ENCODE data around the gene FNBP1L. TPM values are rescaled to one million over a fixed set of nuclear protein-coding genes. Genes with fewer than 3 reads are reported as not detected.

Gene FNBP1L
- total and polyA plus RNA-seq, 2 donors from 2014 or later: 32.7 to 57.3 TPM

DNA sequence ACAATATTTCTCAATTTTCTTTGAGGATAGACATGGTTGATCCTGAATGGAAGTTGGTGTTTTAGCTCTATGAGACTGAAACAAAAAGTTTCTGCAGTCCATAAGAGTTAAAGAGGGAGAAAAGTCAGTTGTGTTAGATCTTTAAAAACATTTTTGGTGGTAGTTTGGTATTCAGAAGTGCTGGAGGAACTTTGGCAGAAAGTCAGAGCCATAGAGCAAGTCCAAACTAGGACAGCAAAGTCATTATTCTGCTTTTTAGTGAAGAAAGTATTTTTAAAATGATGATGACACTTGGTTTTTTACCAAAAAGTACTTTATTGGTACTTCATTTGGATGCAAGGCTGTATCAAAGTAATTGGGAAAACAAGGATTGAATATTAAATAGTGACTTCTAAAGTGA is 41.8 kb downstream of the FNBP1L start:
- Histone ChIP-seq H3K27me3 (ENCODE audit: control insufficient read depth, insufficient read depth, low read length) (no peaks in the 10 kb centered on the region), H3K36me3 (ENCODE audit: control insufficient read depth in 2 of 3, insufficient read depth in 3 of 3, low read length in 3 of 3) (no peaks in the 10 kb centered on the region), H3K27ac (ENCODE audit: low read depth in 2 of 2, low read length in 2 of 2) (no peak overlapping the region), H3K4me3 (ENCODE audit: low read length in 3 of 3) (no peak overlapping the region), H3K9ac (ENCODE audit: low read length in 3 of 3) (no peak overlapping the region), H3K4me1 (ENCODE audit: control insufficient read depth in 2 of 3, insufficient read depth in 2 of 3, low read depth in 1 of 3, low read length in 3 of 3) (peaks cover 3 to 8% (median 4%) of the 10 kb centered on the region in 3 donors), H3K9me3 (ENCODE audit: control insufficient read depth in 2 of 3, insufficient read depth in 1 of 3, low read length in 3 of 3) (no peaks in the 10 kb centered on the region)
- TF ChIP-seq, protein P1, sequence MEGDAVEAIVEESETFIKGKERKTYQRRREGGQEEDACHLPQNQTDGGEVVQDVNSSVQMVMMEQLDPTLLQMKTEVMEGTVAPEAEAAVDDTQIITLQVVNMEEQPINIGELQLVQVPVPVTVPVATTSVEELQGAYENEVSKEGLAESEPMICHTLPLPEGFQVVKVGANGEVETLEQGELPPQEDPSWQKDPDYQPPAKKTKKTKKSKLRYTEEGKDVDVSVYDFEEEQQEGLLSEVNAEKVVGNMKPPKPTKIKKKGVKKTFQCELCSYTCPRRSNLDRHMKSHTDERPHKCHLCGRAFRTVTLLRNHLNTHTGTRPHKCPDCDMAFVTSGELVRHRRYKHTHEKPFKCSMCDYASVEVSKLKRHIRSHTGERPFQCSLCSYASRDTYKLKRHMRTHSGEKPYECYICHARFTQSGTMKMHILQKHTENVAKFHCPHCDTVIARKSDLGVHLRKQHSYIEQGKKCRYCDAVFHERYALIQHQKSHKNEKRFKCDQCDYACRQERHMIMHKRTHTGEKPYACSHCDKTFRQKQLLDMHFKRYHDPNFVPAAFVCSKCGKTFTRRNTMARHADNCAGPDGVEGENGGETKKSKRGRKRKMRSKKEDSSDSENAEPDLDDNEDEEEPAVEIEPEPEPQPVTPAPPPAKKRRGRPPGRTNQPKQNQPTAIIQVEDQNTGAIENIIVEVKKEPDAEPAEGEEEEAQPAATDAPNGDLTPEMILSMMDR (IDR thresholded peaks at IDR 0.05; ENCODE audit: borderline replicate concordance, extremely low read depth, insufficient read depth): no peak
- FAIRE-seq (no peak), DNase-seq (no peak)
- intact Hi-C loops (cut with DNase I): no loop called here

DNA sequence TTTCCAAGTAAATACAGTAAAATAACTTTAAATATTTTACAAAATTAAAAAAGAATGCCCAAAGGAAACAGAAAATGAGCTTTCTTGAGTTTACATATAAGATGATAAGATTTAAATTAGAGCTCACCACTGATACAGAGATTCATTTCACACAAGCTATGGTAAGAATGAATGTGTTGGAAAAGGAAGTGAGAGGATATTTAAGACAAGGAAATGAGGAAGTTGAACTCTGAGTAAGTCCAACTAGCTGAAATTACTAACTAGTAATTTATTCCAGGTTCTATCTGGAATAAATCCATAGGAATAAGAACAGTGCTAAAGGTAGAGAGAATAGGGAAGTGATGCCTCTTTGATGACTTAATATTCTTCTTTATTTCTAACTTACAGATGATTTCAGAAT is 42.4 kb downstream of the FNBP1L start:
- DNase-seq: no peak
- Histone ChIP-seq H3K4me3 (ENCODE audit: low read length in 3 of 3) (no peak overlapping the region), H3K27me3 (ENCODE audit: control insufficient read depth, insufficient read depth, low read length) (no peaks in the 10 kb centered on the region), H3K36me3 (ENCODE audit: control insufficient read depth in 2 of 3, insufficient read depth in 3 of 3, low read length in 3 of 3) (no peaks in the 10 kb centered on the region), H3K9ac (ENCODE audit: low read length in 3 of 3) (no peak overlapping the region), H3K27ac (ENCODE audit: low read depth in 2 of 2, low read length in 2 of 2) (no peak overlapping the region), H3K9me3 (ENCODE audit: control insufficient read depth in 2 of 3, insufficient read depth in 1 of 3, low read length in 3 of 3) (no peaks in the 10 kb centered on the region), H3K4me1 (ENCODE audit: control insufficient read depth in 2 of 3, insufficient read depth in 2 of 3, low read depth in 1 of 3, low read length in 3 of 3) (peaks cover 3 to 8% (median 4%) of the 10 kb centered on the region in 3 donors)
- intact Hi-C loops (cut with DNase I): no loop called here
- no peak for FAIRE-seq
- TF ChIP-seq, protein P1 (IDR thresholded peaks at IDR 0.05; ENCODE audit: borderline replicate concordance, extremely low read depth, insufficient read depth): no peak

DNA sequence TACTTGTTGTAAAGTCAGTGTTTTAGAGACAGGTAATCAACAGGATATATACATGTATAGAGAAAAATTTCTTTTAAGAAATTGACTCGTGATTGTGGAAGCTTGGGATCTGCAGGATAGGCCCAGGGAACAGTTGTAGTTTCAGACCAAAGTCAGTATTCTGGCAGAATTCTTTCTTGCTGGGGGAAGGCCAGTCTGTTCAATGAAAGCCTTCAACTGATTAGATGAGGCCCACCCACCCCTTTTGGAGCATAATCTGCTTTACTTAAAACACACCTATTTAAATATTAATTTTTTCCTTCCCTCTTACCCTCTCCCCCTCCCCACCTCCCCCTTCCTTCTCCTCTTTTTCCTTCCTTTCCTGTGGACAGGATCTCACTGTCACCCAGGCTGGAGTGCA is 48.0 kb downstream of the FNBP1L start:
- no peak overlapping the region for H3K4me3 ChIP-seq (ENCODE audit: low read length in 3 of 3)
- no peaks in the 10 kb centered on the region for H3K36me3 ChIP-seq (ENCODE audit: control insufficient read depth in 2 of 3, insufficient read depth in 3 of 3, low read length in 3 of 3)
- TF ChIP-seq, protein P1 (IDR thresholded peaks at IDR 0.05; ENCODE audit: borderline replicate concordance, extremely low read depth, insufficient read depth): no peak
- H3K4me1 ChIP-seq (ENCODE audit: control insufficient read depth in 2 of 3, insufficient read depth in 2 of 3, low read depth in 1 of 3, low read length in 3 of 3): peaks cover 0 to 6% (median 3%) of the 10 kb centered on the region in 3 donors
- no peaks in the 10 kb centered on the region for H3K9me3 ChIP-seq (ENCODE audit: control insufficient read depth in 2 of 3, insufficient read depth in 1 of 3, low read length in 3 of 3)
- no peak for DNase-seq
- no peaks in the 10 kb centered on the region for H3K27me3 ChIP-seq (ENCODE audit: control insufficient read depth, insufficient read depth, low read length)
- no peak overlapping the region for H3K27ac ChIP-seq (ENCODE audit: low read depth in 2 of 2, low read length in 2 of 2)
- H3K9ac ChIP-seq (ENCODE audit: low read length in 3 of 3): no peak overlapping the region
- no peak for FAIRE-seq
- intact Hi-C loops (cut with DNase I): no loop called here

DNA sequence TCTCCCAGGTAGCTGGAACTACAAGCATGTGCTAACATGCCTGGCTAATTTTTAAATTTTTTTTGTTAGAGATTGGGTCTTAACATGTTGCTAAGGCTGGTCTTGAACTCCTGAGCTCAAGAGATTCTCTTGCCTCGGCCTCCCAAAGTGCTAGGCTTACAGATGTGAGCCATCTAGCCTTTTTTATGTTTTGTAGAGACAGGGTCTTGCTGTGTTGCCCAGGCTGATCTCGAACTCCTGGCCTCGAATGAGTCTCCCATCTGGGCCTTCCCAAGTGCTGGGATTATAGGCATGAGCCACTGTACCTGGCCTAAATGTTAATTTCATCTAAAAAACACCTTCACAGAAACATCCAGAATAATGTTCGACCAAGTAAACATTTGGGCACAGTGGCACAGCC is 48.6 kb downstream of the FNBP1L start:
- no peak for FAIRE-seq
- Histone ChIP-seq H3K36me3 (ENCODE audit: control insufficient read depth in 2 of 3, insufficient read depth in 3 of 3, low read length in 3 of 3) (no peaks in the 10 kb centered on the region), H3K27ac (ENCODE audit: low read depth in 2 of 2, low read length in 2 of 2) (no peak overlapping the region), H3K9ac (ENCODE audit: low read length in 3 of 3) (no peak overlapping the region), H3K27me3 (ENCODE audit: control insufficient read depth, insufficient read depth, low read length) (no peaks in the 10 kb centered on the region), H3K9me3 (ENCODE audit: control insufficient read depth in 2 of 3, insufficient read depth in 1 of 3, low read length in 3 of 3) (no peaks in the 10 kb centered on the region), H3K4me3 (ENCODE audit: low read length in 3 of 3) (no peak overlapping the region), H3K4me1 (ENCODE audit: control insufficient read depth in 2 of 3, insufficient read depth in 2 of 3, low read depth in 1 of 3, low read length in 3 of 3) (peaks cover 0 to 6% (median 3%) of the 10 kb centered on the region in 3 donors)
- DNase-seq: no peak
- intact Hi-C loops (cut with DNase I): no loop called here
- TF ChIP-seq, protein P1 (IDR thresholded peaks at IDR 0.05; ENCODE audit: borderline replicate concordance, extremely low read depth, insufficient read depth): no peak

Data from kidney (tissue), 14 donors.